NCI-H460 (cell line): Measurements from ENCODE around the gene IFNL2. TPM values are rescaled to one million over a fixed set of nuclear protein-coding genes. Genes with fewer than 3 reads are reported as not detected.
"Not testable (repeated sequence)": the region's sequence is repeated elsewhere in the genome, so short reads cannot be mapped to it uniquely, and the experiment has no call there.

Experiments used
- DNase-seq: peaks from one replicate; pipeline ENCODE4 v3.0.0-alpha.2; 2016; ENCODE audit warnings: low read depth; ENCODE audit errors: extremely low read depth
- polyA plus RNA-seq: library from polyadenylated mRNA; depleted of rRNA; stranded (reverse); fragments of >200 nt; gene quantifications from 2 replicates; pipeline ENCODE4 v1.2.3, GENCODE V29; 2014; cell fraction: nucleus; rRNA removed
- total RNA-seq: library from RNA; depleted of rRNA; stranded (reverse); fragments of >200 nt; shearing (Covaris generic); gene quantifications from 2 replicates; pipeline ENCODE4 v1.2.3, GENCODE V29; 2014; rRNA removed

Gene IFNL2
- not detected in 2 replicates for total RNA-seq
- polyA plus RNA-seq: not detected in 2 replicates

GRCh38 chr19:39268085-39268484, at the start of gene IFNL2:
TSS of gene IFNL2 (plus strand) at chr19:39268396. CDS start at chr19:39268569, 173 bp downstream.
- not testable (repeated sequence) for DNase-seq

DNA sequence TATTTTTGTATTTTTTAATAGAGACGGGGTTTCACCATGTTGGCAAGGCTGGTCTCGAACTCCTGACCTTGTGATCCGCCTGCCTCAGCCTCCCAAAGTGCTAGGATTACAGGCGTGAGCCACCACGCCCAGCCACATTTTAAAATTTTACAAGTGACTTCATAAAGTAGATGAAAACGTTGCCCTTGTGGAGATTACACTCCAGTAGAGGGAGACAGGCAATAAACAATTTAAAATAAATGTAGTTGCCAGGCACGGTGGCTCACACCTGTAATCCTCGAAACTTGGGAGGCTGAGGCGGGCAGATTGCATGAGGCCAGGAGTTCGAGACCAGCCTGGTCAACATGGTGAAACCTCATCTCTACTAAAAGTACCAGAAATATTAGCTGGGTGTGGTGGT, 49.1 kb upstream of the IFNL2 start:
- not testable (repeated sequence) for DNase-seq

DNA sequence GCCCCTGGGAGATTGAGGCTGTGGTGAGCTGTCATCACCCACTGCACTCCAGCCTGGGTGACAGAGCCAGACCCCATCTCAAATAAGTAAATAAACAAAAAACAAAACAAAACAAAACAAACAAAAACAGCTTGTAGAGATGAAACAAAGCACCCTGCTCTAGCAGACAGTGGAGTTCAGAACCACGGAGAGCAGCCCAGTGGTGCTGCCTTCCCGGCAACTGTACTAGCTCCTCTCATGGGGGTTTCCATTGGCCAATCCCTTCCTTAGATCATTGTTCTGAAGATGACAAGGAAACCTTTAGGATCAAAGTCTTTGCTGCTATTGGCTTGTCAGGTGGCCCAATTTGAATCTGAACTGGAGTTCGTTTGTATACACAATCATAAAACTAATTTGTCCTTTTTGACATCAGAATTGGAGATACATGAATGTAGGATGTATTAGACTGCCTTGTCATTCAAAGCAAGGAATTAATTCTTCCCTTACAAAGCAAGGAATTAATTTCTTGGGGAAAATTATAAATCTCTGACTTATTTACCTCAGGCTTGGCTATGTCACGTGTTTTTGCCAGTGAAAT, 44.4 kb upstream of the IFNL2 start:
- peak; percentile 13 for DNase-seq

GRCh38 chr19:39224910-39225309, 43.3 kb upstream of the IFNL2 start:
- DNase-seq: no peak

DNA sequence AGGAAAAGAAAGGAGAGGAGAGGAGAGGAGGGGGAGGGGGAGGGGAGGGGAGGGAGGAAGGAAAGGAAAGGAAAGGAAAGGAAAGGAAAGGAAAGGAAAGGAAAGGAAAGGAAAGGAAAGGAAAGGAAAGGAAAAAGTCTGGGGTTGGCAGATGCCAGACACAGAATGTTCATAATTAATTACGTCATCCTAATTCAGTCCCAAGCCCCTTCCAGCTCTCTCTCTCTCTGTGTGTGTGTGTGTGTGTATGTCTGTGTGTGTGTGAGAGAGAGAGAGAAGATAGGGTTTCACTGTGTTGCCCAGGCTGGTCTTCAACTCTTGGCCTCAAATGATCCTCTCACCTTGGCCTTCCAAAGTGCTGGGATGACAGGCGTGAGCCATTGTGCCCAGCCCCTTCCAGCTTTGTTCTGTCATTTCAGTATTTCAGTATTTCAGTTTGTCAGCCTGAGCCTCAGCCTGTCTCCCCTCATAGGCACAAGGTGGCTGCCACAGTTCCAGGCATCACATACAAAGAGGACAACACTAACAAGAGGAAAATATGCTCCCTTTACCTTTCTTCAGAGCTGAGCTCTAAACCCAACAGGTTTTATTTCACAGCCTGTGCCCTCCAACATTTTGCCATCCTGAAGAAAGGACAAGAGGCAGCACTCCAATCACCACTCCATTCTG, 38.0 kb upstream of the IFNL2 start:
- no peak for DNase-seq

DNA sequence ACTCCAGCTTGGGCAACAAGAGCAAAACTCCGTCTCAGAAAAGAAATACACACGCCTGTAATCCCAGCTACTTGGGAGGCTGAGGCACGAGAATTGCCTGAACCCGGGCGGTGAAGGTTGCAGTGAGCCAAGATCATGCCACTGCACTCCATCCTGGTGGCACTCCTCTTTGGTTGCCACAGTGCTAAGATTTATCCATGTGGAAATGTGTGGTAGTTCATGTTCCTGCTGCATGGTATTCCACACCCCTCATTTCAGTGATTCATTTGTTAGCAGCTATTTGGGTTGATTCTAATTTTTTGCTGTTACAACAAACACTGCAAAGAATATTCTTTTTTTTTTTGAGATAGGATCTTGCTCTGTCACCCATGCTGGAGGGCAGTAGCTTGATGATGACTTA, 35.5 kb upstream of the IFNL2 start:
- no peak for DNase-seq

- no peak for DNase-seq
Observed at GRCh38 chr19:39236527-39236926, 31.7 kb upstream of the IFNL2 start.

- DNase-seq: no peak
Observed at GRCh38 chr19:39237200-39238184, 30.7 kb upstream of the IFNL2 start.

- no peak for DNase-seq
Observed at GRCh38 chr19:39238209-39238608, 30.0 kb upstream of the IFNL2 start.

- DNase-seq: no peak
Observed at GRCh38 chr19:39238944-39239343, 29.3 kb upstream of the IFNL2 start.

DNA sequence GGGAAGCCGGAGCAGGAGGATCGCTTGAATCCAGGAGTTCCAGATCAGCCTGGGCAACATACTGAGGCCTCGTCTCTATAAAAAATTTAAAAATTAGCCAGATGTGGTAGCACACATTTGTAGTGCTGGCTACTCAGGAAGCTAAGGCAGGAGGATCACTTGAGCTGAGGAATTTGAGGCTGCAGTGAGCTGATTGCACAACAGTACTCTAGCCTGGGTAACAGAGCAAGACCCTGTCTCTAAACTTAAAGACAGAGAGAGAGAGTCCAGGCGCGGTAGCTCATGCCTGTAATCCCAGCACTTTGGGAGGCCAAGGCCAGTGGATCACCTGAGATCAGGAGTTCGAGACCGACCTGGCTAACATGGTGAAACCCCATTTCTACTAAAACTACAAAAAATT, 27.8 kb upstream of the IFNL2 start:
- DNase-seq: no peak

GRCh38 chr19:39243741-39244140, 24.5 kb upstream of the IFNL2 start:
- not testable (repeated sequence) for DNase-seq

DNA sequence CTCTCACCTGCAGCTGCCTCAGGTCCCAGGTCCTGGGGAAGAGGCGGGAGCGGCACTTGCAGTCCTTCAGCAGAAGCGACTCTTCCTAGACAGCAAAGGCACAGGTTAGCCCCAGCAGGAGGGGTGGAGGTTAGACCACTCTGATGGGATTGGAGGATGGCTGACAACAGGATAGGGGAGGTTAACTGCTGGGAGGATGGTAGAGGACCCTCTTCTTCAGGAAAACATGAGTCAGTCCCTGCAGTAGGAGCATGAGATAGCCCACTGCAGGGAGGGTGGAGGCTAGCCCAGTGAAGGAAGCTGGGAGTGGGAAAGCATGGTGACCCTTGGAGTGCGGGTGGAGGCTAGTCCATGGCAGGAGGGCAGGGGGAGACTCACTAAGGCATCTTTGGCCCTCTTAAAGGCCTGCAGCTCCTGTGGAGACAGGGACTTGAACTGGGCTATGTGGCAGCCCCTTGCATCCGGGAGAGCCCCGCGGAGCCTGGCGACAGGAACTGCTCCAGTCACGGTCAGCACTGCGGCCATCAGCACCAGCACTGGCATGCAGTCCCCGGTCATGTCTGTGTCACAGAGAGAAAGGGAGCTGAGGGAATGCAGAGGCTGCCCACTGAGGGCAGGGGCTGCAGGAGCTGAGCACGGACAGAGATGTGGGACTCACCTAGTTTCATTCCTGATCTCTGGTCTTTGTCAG, 23.6 kb upstream of the IFNL2 start, which contains the start of gene IFNL3:
Gene IFNL3, minus strand, starts transcription at position 597 of the 691 bp plus-strand sequence. Its CDS starts 39 bp downstream, at position 558.
- DNase-seq: not testable (repeated sequence)

DNA sequence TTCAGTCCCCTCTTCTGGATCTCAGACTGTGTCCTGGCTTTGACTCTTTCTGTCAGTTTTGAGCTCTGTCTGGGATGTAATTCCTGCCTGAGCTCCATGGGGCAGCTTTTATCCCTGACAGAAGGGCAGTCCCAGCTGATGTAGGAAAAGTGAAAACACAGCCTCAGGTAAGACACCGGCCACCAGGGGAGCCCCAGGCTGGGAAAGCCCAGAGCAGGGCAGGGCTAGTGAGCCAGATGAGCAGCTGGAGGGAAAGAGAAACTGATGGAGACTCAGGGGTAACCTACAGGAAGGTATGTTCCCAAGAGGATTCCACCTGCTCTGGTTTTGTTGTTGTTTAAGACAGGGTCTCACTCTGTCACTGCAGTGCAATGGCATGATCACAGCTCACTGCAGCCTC, 23.0 kb upstream of the IFNL2 start:
- not testable (repeated sequence) for DNase-seq

GRCh38 chr19:39246951-39247669, 21.1 kb upstream of the IFNL2 start:
- DNase-seq: no peak

DNA sequence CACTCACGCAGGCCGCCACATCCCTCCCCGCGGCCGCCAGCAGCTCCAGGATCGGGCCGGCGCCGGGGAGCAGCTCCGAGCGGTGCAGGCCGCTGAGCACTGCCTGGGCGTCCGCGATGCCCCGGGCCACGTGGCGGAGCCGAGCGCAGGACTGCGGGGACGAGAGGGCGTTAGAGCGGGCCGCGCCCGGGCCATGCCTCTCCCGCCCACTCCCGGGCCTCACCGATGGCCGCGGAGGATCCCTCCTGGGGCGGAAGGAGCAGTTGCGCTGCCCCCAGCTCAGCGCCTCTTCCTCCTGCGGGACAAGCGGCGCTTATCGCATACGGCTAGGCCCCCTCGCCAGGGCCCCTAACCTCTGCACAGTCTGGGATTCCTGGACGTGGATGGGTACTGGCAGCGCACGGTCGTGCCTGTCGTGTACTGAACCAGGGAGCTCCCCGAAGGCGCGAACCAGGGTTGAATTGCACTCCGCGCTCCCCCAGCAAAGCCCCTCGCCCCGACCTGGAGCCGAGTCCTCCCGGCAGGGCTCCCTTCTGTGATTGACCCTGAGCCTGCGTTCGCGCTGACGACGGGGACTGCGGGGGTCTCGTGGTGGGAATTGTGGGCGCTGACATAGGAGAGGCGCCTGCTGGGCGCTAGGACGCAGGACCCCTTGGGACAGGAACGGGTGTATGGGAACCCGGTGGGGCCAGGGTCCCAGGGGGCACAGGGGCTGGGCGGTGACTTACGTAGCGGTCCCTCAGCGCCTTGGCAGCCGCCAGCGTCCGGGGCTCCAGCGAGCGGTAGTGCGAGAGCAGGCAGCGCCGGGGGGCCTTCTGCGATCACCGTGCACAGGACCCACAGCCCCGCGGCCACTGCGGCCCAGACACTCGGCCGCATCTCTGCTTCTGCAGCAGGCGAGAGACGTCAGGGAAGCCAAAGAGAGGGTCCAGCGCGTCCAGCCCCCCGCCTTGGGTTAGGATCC, 20.2 kb upstream of the IFNL2 start:
- no peak for DNase-seq

DNA sequence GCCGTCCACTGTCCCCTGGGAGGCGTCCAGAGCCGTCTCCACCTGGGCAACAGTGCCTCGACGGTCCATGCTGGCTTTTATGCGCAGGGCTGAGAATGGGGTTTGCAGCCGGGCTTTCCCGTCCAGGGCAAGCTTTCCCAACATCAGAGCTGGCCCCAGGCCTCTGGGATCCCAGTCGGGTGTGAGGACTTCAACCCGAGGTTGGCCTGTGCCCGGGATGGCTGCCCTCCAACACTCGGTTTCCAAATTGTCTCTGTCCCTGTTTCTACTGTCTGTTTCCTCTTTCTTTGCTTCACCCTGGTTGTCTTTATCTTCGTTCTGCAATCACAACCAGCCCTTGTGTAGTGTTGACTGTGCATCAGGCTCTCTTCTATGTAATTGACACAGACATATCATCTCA, 19.4 kb upstream of the IFNL2 start, which contains the start of gene IFNL4:
Gene IFNL4, minus strand, starts transcription at position 51 of the 400 bp plus-strand sequence.
- DNase-seq: no peak

GRCh38 chr19:39251081-39251480, 17.1 kb upstream of the IFNL2 start:
- no peak for DNase-seq

GRCh38 chr19:39251846-39252245, 16.4 kb upstream of the IFNL2 start:
- no peak for DNase-seq
